GM12874 (cell line): ENCODE measurements around the gene UBN1.

Experiments used
- CTCF ChIP-seq: IDR thresholded peaks from 2 replicates; pipeline ENCODE4 v1.5.1; 2011; ENCODE audit warnings: low read depth, mild to moderate bottlenecking, control low read depth, low read length, moderate library complexity; ENCODE audit not compliant: insufficient read depth

The UBN1 gene

DNA sequence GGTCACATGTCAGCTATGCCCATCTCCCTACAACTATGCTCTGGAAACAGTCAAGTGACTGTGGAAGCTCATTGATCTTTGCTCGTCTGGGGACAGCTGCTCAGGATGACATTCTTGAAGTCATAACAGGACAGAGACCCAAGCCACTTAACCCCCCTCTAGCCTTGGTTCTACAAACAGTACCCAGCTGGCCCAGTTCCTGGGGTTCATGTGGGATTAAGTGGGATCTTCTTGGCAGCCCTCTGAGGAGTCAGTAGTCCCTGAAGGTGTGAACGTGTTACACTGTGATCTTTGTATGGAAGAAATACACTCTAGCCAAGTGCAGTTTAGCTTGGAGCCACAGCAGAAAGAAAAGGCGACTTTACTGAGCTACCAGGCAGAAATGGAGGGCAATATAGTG is 25.8 kb downstream of the UBN1 start:
- no peak for TF ChIP-seq CTCF

GRCh38 chr16:4874666-4875065 is 27.4 kb downstream of the UBN1 start:
- no peak for TF ChIP-seq CTCF

DNA sequence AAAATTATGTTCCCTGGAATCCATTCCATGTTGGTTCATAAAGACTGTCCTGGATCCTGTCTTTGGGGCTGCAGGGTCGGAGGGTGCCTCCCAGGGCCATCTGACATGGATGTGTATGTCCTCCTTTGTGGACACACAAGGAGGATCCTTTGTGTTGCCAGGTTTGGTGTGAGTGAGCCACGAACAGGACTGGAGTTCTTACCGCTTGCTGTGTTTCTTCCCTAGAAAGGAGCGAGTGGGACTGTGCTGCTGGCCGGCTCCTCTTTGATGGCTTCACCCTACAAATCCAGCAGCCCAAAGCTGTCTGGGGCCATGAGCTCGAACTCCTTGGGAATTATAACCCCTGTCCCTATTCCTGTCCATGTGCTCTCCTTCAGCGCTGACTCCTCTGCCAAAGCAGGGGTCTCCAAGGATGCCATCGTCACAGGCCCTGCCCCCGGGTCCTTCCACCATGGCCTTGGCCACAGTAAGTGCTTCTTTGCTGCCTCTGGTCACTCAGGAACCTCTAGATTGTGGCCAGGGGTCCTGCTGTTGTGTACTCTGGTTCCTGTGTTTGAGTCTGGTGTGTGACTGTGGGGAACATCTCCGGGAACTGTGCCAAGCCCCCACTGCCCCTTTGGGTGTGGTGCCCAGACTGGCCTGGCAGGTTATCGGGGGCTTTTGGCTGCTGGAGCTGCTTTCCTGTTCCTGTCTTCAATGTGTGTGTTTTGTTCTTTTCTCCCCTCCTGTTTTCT is 29.5 kb downstream of the UBN1 start:
- TF ChIP-seq CTCF: no peak

DNA sequence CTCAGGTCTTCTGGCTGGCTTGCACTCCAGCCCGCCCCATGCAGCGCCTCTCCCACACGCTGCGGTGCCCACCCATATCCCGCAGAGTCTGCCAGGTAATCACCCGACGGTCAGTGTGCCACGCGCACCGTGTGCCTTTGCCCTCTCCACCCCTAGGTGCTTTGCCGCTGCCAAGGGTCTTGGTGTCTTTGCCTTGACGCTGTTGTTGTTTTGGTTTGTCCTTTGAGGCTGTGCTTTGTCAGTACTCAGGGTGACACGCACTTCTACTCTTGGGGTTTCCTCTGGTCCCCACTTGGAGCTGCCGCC is 30.1 kb downstream of the UBN1 start:
- TF ChIP-seq CTCF: no peak

GRCh38 chr16:4879049-4879448 is 31.8 kb downstream of the UBN1 start:
- TF ChIP-seq CTCF: no peak

DNA sequence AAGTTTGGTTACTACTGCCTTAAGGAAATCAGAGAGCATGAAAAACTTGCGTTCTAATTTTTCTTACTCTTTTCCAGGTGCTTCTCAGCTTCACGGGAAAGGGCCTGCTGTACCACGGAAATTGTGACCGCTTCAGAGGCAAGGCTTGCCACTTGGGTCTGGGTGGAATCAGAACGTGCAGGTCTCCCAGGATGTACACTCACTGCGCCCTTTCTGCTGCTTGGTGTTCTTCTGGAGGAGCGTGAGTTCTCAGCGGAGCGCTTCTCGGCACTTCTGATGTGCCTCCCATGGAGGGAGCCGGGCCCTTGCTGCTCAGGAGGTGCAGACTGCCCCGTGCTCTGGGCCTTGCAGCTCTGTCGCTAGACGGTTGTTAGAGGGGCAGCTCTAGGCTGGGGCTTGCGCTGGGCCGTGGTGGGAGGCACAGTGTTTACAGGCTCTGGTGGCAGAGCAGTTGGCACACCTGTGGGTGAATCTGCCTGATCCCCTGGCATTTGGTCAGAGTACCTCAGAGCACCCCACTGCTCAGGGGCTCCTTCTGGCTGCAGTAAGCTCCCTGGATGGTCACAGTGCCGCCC is 32.8 kb downstream of the UBN1 start:
- TF ChIP-seq CTCF: no peak

GRCh38 chr16:4882000-4882632 is 34.8 kb downstream of the UBN1 start:
- TF ChIP-seq CTCF: no peak
